Neural progenitor cell (in vitro differentiated cells): ENCODE data around the gene GCK.

Source experiments
- EZH2 ChIP-seq: fragments of 200-600 bp; sonication (generic); IDR thresholded peaks from 2 replicates; pipeline ENCODE4 v1.6.1; 2017; ENCODE audit warnings: antibody characterized with exemption, mild to moderate bottlenecking, moderate library complexity
- TF ChIP-seq, protein P1 (sequence below): fragments of 200-600 bp; sonication (generic); IDR thresholded peaks from 2 replicates; pipeline ENCODE4 v1.5.1; 2017; ENCODE audit warnings: antibody characterized with exemption, mild to moderate bottlenecking

DNA sequence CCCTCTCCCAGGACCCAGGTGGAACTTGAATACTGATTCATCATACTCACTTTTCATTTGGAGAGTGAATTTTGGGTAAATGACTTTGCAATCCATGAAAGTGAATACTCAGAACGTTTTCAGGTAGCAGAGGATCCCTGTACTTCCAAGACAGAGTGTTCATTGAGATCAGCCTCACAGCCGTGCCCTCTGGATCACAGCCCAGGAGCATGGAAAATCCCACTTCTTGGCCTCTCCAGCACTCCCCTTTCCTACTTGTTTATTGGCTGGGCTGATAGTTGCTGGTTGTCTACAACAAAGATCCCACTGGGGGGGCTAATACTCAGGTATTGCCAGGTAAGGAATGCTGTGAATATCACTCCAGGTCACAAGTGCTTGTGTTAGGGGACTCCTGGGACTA lies 5.9 kb downstream of the GCK start:
- TF ChIP-seq, protein P1, sequence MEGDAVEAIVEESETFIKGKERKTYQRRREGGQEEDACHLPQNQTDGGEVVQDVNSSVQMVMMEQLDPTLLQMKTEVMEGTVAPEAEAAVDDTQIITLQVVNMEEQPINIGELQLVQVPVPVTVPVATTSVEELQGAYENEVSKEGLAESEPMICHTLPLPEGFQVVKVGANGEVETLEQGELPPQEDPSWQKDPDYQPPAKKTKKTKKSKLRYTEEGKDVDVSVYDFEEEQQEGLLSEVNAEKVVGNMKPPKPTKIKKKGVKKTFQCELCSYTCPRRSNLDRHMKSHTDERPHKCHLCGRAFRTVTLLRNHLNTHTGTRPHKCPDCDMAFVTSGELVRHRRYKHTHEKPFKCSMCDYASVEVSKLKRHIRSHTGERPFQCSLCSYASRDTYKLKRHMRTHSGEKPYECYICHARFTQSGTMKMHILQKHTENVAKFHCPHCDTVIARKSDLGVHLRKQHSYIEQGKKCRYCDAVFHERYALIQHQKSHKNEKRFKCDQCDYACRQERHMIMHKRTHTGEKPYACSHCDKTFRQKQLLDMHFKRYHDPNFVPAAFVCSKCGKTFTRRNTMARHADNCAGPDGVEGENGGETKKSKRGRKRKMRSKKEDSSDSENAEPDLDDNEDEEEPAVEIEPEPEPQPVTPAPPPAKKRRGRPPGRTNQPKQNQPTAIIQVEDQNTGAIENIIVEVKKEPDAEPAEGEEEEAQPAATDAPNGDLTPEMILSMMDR, result no peak
- no peak for TF ChIP-seq EZH2
